BLaER1 (cell line): ENCODE data around the gene PACSIN2.
"Not testable (repeated sequence)": the region's sequence is repeated elsewhere in the genome, so short reads cannot be mapped to it uniquely, and the experiment has no call there.

Experiments used
- H3K27ac ChIP-seq: shearing (Covaris generic); formaldehyde crosslinking; 2 replicates; pipeline ENCODE4 v1.8.1; 2022
- H3K27me3 ChIP-seq: shearing (Covaris generic); formaldehyde crosslinking; 2 replicates; pipeline ENCODE4 v1.8.1; 2022
- H3K36me3 ChIP-seq: shearing (Covaris generic); formaldehyde crosslinking; 2 replicates; pipeline ENCODE4 v1.8.1; 2022
- H3K4me1 ChIP-seq: shearing (Covaris generic); formaldehyde crosslinking; 2 replicates; pipeline ENCODE4 v1.8.1; 2022
- H3K4me2 ChIP-seq: shearing (Covaris generic); formaldehyde crosslinking; 2 replicates; pipeline ENCODE4 v1.8.1; 2022
- H3K4me3 ChIP-seq: shearing (Covaris generic); formaldehyde crosslinking; 2 replicates; pipeline ENCODE4 v1.8.1; 2022
- H3K9ac ChIP-seq: shearing (Covaris generic); formaldehyde crosslinking; 2 replicates; pipeline ENCODE4 v1.8.1; 2022
- H3K9me3 ChIP-seq: shearing (Covaris generic); formaldehyde crosslinking; 2 replicates; pipeline ENCODE4 v1.8.1; 2022
- H4K20me1 ChIP-seq: shearing (Covaris generic); formaldehyde crosslinking; 2 replicates; pipeline ENCODE4 v1.8.1; 2022
- Cebpa-rat ChIP-seq: shearing (Covaris generic); IDR thresholded peaks from 2 replicates; pipeline ENCODE4 v1.8.1; 2022

The PACSIN2 gene

DNA sequence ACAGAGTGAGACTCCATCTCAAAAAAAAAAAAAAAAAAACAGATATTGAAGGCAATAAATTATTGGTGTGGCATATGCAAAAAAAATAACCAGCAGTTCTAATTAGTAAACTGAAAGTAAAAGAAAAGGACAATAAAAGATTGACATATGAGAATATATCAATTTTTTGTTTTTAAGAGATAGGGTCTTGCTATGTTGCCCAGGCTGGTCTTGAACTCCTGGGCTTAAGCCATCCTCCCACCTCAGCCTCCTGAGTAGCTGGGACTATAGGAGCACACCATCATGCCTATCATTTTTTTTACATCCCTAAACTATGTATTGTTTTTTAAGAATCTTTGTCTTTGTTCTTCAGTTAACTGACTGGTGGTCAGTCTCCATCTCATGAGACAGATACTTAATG is 31.5 kb downstream of the PACSIN2 start:
- H3K4me1 ChIP-seq = peaks cover 12% of the 10 kb centered on the region
- H3K27me3 ChIP-seq = no peaks in the 10 kb centered on the region
- no peak overlapping the region for H3K27ac ChIP-seq
- TF ChIP-seq Cebpa-rat = no peak
- peaks cover 6% of the 10 kb centered on the region for H3K9me3 ChIP-seq
- H3K4me2 ChIP-seq = no peak overlapping the region
- no peak overlapping the region for H3K4me3 ChIP-seq
- H3K36me3 ChIP-seq = peaks cover 15% of the 10 kb centered on the region
- H3K9ac ChIP-seq = no peak overlapping the region
- peaks cover 63% of the 10 kb centered on the region for H4K20me1 ChIP-seq

DNA sequence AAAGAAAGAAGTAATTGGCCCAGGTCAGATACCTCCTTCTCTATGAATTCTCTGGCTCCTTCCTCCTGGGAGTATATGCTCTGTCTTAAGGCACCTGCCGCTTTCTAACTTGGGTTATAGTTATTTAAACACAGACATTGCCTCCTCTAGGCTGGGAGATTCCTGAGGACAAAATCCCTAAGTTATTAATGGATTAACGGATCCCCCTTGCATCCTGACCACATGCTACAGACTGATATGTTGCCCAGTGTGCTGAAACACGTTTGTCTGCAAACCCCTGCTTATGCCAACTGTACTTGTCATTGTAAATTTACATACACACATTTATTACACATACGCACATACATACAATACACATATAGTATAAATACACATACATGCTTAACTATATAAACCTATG is 35.3 kb downstream of the PACSIN2 start:
- H3K27ac ChIP-seq = no peak overlapping the region
- no peak overlapping the region for H3K9ac ChIP-seq
- peaks cover 19% of the 10 kb centered on the region for H3K4me1 ChIP-seq
- peaks cover 4% of the 10 kb centered on the region for H3K36me3 ChIP-seq
- peaks cover 61% of the 10 kb centered on the region for H4K20me1 ChIP-seq
- no peak for TF ChIP-seq Cebpa-rat
- H3K27me3 ChIP-seq = no peaks in the 10 kb centered on the region
- no peak overlapping the region for H3K4me3 ChIP-seq
- H3K9me3 ChIP-seq = peaks cover 6% of the 10 kb centered on the region
- no peak overlapping the region for H3K4me2 ChIP-seq

- Histone ChIP-seq H3K9me3 (peaks cover 14% of the 10 kb centered on the region), H3K27ac (no peak overlapping the region), H3K4me2 (peak overlapping the region; percentile 47)
Measured at GRCh38 chr22:42978453-42979103, 36.4 kb downstream of the PACSIN2 start.

GRCh38 chr22:42977569-42977968 is 37.4 kb downstream of the PACSIN2 start:
- peak overlapping the region; percentile 47 for H3K4me2 ChIP-seq
- H3K4me1 ChIP-seq = peaks cover 19% of the 10 kb centered on the region
- no peaks in the 10 kb centered on the region for H3K27me3 ChIP-seq

More at GRCh38 chr22:42978453-42979103, 36.4 kb downstream of the PACSIN2 start:
- Histone ChIP-seq H4K20me1 (peaks cover 61% of the 10 kb centered on the region), H3K4me1 (peaks cover 19% of the 10 kb centered on the region), H3K27me3 (no peaks in the 10 kb centered on the region), H3K9ac (no peak overlapping the region), H3K4me3 (no peak overlapping the region), H3K36me3 (peaks cover 8% of the 10 kb centered on the region; the same call in 1 of the 2 replicates)
- TF ChIP-seq Cebpa-rat = no peak

GRCh38 chr22:42976217-42976933 is 38.6 kb downstream of the PACSIN2 start:
- H3K9ac ChIP-seq = no peak overlapping the region

More at GRCh38 chr22:42977569-42977968, 37.4 kb downstream of the PACSIN2 start:
- peaks cover 70% of the 10 kb centered on the region for H4K20me1 ChIP-seq
- H3K4me3 ChIP-seq = no peak overlapping the region
- H3K9ac ChIP-seq = no peak overlapping the region; the same call in 1 of the 2 replicates
- peaks cover 18% of the 10 kb centered on the region for H3K36me3 ChIP-seq
- no peak overlapping the region for H3K27ac ChIP-seq
- TF ChIP-seq Cebpa-rat = no peak
- H3K9me3 ChIP-seq = peaks cover 18% of the 10 kb centered on the region

GRCh38 chr22:42974223-42974622 is 40.7 kb downstream of the PACSIN2 start:
- Histone ChIP-seq H4K20me1 (peaks cover 76% of the 10 kb centered on the region), H3K36me3 (peaks cover 46% of the 10 kb centered on the region), H3K27ac (no peak overlapping the region), H3K4me1 (peaks cover 19% of the 10 kb centered on the region), H3K4me2 (no peak overlapping the region), H3K27me3 (no peaks in the 10 kb centered on the region), H3K9me3 (peaks cover 46% of the 10 kb centered on the region), H3K9ac (no peak overlapping the region), H3K4me3 (no peak overlapping the region)
- no peak for TF ChIP-seq Cebpa-rat

More at GRCh38 chr22:42976217-42976933, 38.6 kb downstream of the PACSIN2 start:
- no peak overlapping the region for H3K4me2 ChIP-seq
- H3K9me3 ChIP-seq = peaks cover 30% of the 10 kb centered on the region
- no peaks in the 10 kb centered on the region for H3K27me3 ChIP-seq
- H3K27ac ChIP-seq = no peak overlapping the region
- H3K36me3 ChIP-seq = peaks cover 27% of the 10 kb centered on the region
- no peak overlapping the region for H3K4me3 ChIP-seq
- peaks cover 19% of the 10 kb centered on the region for H3K4me1 ChIP-seq
- no peak for TF ChIP-seq Cebpa-rat
- H4K20me1 ChIP-seq = peaks cover 71% of the 10 kb centered on the region

GRCh38 chr22:42973536-42973881 is 41.4 kb downstream of the PACSIN2 start:
- Histone ChIP-seq H3K9me3 (peaks cover 49% of the 10 kb centered on the region), H3K36me3 (peaks cover 50% of the 10 kb centered on the region), H3K27me3 (no peaks in the 10 kb centered on the region), H3K27ac (no peak overlapping the region), H4K20me1 (peaks cover 75% of the 10 kb centered on the region), H3K4me3 (no peak overlapping the region), H3K9ac (no peak overlapping the region), H3K4me2 (no peak overlapping the region), H3K4me1 (peaks cover 12% of the 10 kb centered on the region)
- TF ChIP-seq Cebpa-rat = no peak

GRCh38 chr22:42972649-42973535 is 42.1 kb downstream of the PACSIN2 start:
- H3K4me3 ChIP-seq = no peak overlapping the region
- H3K36me3 ChIP-seq = peaks cover 55% of the 10 kb centered on the region
- peaks cover 49% of the 10 kb centered on the region for H3K9me3 ChIP-seq
- no peak overlapping the region for H3K4me2 ChIP-seq
- H3K9ac ChIP-seq = no peak overlapping the region
- TF ChIP-seq Cebpa-rat = no peak
- peaks cover 6% of the 10 kb centered on the region for H3K4me1 ChIP-seq
- peaks cover 75% of the 10 kb centered on the region for H4K20me1 ChIP-seq
- H3K27ac ChIP-seq = no peak overlapping the region
- no peaks in the 10 kb centered on the region for H3K27me3 ChIP-seq

DNA sequence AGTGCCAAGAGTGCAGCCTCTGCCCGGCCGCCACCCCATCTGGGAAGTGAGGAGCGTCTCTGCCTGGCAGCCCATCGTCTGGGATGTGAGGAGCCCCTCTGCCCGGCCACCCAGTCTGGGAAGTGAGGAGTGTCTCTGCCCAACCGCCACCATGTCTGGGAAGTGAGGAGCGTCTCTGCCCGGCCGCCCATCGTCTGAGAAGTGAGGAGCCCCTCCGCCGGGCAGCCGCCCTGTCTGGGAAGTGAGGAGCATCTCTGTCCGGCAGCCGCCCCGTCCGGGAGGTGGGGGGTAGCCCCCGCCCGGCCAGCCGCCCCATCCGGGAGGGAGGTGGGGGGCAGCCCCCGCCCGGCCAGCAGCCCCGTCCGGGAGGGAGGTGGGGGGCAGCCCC is 43.5 kb downstream of the PACSIN2 start:
- Histone ChIP-seq H3K36me3 (peaks cover 61% of the 10 kb centered on the region), H3K9me3 (peaks cover 49% of the 10 kb centered on the region), H4K20me1 (peaks cover 76% of the 10 kb centered on the region)
- not testable (repeated sequence) for H3K4me3 ChIP-seq, H3K27me3 ChIP-seq, H3K9ac ChIP-seq, H3K27ac ChIP-seq, H3K4me1 ChIP-seq, H3K4me2 ChIP-seq
